Measurements from ENCODE around the gene SET. TPM values are rescaled to one million over a fixed set of nuclear protein-coding genes. Genes with fewer than 3 reads are reported as not detected.

The SET gene
- total RNA-seq, 6 donors from 2014 or later = 73.3 to 222 (median 177) TPM

- Histone ChIP-seq H3K27me3 (no peaks in the 10 kb centered on the region), H3K4me3 (peak overlapping the region; percentile 75 to 86 (median 84)), H3K9me3 (no peaks in the 10 kb centered on the region), H3K36me3 (peaks cover 0 to 13% (median 4%) of the 10 kb centered on the region in 4 donors), H3K4me1 (peaks cover 3 to 26% (median 18%) of the 10 kb centered on the region in 4 donors), H3K27ac (peak overlapping the region; percentile 84 to 93 (median 88))
- WGBS, 2 donors = 5 to 8% methylated on average over 24 to 48 of the region's 55 CpGs
- TF ChIP-seq POLR2A (IDR thresholded peaks at IDR 0.05) (no peak), EP300 (IDR thresholded peaks at IDR 0.05) (no peak), POLR2AphosphoS5 (IDR thresholded peaks at IDR 0.05) (no peak)
- TF ChIP-seq, protein P1, sequence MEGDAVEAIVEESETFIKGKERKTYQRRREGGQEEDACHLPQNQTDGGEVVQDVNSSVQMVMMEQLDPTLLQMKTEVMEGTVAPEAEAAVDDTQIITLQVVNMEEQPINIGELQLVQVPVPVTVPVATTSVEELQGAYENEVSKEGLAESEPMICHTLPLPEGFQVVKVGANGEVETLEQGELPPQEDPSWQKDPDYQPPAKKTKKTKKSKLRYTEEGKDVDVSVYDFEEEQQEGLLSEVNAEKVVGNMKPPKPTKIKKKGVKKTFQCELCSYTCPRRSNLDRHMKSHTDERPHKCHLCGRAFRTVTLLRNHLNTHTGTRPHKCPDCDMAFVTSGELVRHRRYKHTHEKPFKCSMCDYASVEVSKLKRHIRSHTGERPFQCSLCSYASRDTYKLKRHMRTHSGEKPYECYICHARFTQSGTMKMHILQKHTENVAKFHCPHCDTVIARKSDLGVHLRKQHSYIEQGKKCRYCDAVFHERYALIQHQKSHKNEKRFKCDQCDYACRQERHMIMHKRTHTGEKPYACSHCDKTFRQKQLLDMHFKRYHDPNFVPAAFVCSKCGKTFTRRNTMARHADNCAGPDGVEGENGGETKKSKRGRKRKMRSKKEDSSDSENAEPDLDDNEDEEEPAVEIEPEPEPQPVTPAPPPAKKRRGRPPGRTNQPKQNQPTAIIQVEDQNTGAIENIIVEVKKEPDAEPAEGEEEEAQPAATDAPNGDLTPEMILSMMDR (IDR thresholded peaks at IDR 0.05) = no peak
- DNase-seq (peak in 1 of 2 donors; percentile 90), ATAC-seq (ENCODE audit: low FRiP score in 2 of 2) (peak; percentile 43 to 54)
These were observed 14.1 kb downstream of the SET start for GRCh38 chr9:128702949-128703615.

DNA sequence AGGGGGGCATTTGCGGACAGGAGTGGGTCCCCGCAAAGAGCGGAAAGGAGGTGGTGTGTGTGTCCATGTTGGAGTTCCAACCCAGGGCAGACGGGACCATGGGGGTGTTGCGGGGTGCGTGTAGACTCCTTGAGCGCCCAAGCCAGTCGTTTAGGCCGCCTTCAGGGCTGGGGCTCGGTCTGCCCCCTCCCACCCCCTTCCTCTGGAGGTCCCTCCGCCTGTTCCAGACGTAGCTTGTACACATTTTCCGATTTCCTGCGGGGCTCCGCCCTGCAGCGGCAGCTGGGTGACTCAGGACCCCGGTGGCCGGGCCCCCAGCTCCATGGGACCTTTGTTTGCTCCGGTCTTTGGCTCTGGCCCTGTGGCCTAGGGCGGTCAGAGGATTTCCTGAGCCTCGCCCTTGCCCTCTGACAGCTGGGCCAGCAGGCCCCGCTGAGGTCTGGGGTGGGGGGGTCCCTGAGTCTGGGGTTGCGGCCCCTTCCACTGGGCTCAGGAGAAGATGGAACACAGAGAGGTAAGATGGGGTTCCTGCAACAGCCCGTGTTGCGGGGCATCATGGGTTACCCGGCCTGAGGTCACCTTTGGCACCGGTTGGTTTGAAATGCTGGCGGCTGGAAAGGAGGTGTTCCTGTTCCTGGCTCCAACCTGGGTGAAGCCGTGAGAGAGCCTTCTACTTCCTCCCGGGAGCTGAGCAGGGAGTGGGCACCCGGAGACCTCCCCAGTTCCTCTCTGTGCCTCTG, 14.8 kb downstream of the SET start:
- Histone ChIP-seq H3K27me3 (no peaks in the 10 kb centered on the region), H3K9me3 (no peaks in the 10 kb centered on the region), H3K4me1 (peaks cover 3 to 26% (median 18%) of the 10 kb centered on the region in 4 donors), H3K27ac (peak overlapping the region; percentile 84 to 93 (median 88)), H3K4me3 (peak overlapping the region in 3 of 4 donors; percentile 75 to 86 (median 86)), H3K36me3 (peaks cover 0 to 13% (median 4%) of the 10 kb centered on the region in 4 donors)
- 54 to 77% methylated on average over 17 to 28 of the region's 31 CpGs for WGBS, 2 donors
- DNase-seq (peak in 1 of 2 donors; percentile 81), ATAC-seq (ENCODE audit: low FRiP score in 2 of 2) (peak in 1 of 2 donors; percentile 71)
- TF ChIP-seq POLR2AphosphoS5 (IDR thresholded peaks at IDR 0.05) (peak in 1 of 2 donors; percentile 36), EP300 (IDR thresholded peaks at IDR 0.05) (no peak), POLR2A (IDR thresholded peaks at IDR 0.05) (no peak)

GRCh38 chr9:128704356-128704670, 15.3 kb downstream of the SET start:
- ATAC-seq (ENCODE audit: low FRiP score in 2 of 2) (no peak), DNase-seq (no peak)
- Histone ChIP-seq H3K4me3 (peak overlapping the region in 1 of 4 donors; percentile 86), H3K4me1 (peaks cover 3 to 26% (median 18%) of the 10 kb centered on the region in 4 donors), H3K9me3 (no peaks in the 10 kb centered on the region), H3K27me3 (no peaks in the 10 kb centered on the region), H3K27ac (peak overlapping the region; percentile 84 to 93 (median 88)), H3K36me3 (peaks cover 0 to 13% (median 4%) of the 10 kb centered on the region in 4 donors)
- WGBS, 2 donors = 81 to 100% methylated on average over 2 to 5 of the region's 5 CpGs
- TF ChIP-seq EP300 (IDR thresholded peaks at IDR 0.05) (no peak), POLR2AphosphoS5 (IDR thresholded peaks at IDR 0.05) (no peak)

- ATAC-seq (ENCODE audit: low FRiP score in 2 of 2) (no peak), DNase-seq (peak in 1 of 2 donors; percentile 80)
- H3K27me3 ChIP-seq = no peaks in the 10 kb centered on the region
- peaks cover 0 to 13% (median 4%) of the 10 kb centered on the region in 4 donors for H3K36me3 ChIP-seq
- H3K9me3 ChIP-seq = no peaks in the 10 kb centered on the region
- H3K4me3 ChIP-seq = no peak overlapping the region
- H3K4me1 ChIP-seq = peaks cover 3 to 26% (median 18%) of the 10 kb centered on the region in 4 donors
- WGBS, 2 donors = 91 to 92% methylated on average over 28 to 36 of the region's 36 CpGs
- peak overlapping the region in 2 of 4 donors; percentile 91 to 93 for H3K27ac ChIP-seq
- TF ChIP-seq POLR2AphosphoS5 (IDR thresholded peaks at IDR 0.05) (no peak), POLR2A (IDR thresholded peaks at IDR 0.05) (no peak), EP300 (IDR thresholded peaks at IDR 0.05) (no peak)
- TF ChIP-seq, protein P1 (IDR thresholded peaks at IDR 0.05) = no peak
These were observed 16.3 kb downstream of the SET start for GRCh38 chr9:128705051-128705965.

DNA sequence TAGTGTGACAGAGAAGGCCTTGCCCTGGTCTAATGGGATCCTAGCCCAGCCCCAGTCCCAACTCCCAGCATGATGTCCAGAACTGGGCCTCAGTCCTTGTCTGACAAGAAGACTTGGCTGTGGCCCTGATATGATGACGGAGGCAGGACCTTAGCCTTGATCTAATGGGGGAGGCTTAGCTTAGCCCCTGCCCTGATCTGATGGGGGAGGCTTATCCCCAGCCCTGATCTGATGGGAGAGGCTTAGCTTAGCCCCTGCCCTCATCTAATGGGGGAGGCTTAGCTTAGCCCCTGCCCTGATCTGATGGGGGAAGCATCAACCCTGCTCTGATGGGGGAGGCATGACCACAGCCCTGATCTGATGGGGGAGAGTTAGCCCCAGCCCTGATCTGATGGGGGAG, 17.0 kb downstream of the SET start:
- Histone ChIP-seq H3K4me3 (no peak overlapping the region), H3K27me3 (no peaks in the 10 kb centered on the region), H3K4me1 (peaks cover 3 to 26% (median 18%) of the 10 kb centered on the region in 4 donors), H3K36me3 (peaks cover 0 to 13% (median 4%) of the 10 kb centered on the region in 4 donors), H3K9me3 (no peaks in the 10 kb centered on the region), H3K27ac (peak overlapping the region in 1 of 4 donors; percentile 91)
- no peak for ATAC-seq (ENCODE audit: low FRiP score in 2 of 2)
- WGBS, 2 donors = 100% methylated on average over 1 of the region's 1 CpG; no CpG with 5 or more reads in 1 of the 2 donors
- no peak for DNase-seq
- TF ChIP-seq POLR2A (IDR thresholded peaks at IDR 0.05) (no peak), POLR2AphosphoS5 (IDR thresholded peaks at IDR 0.05) (no peak), EP300 (IDR thresholded peaks at IDR 0.05) (no peak)
- TF ChIP-seq, protein P1 (IDR thresholded peaks at IDR 0.05) = no peak
